Nephron progenitor cell (in vitro differentiated cells): ENCODE results near the gene FASTK.

Source experiments
- DNase-seq: peaks from one replicate; pipeline ENCODE4 v3.0.0; 2021
- H3K27ac Mint-ChIP-seq: 2 replicates; pipeline ENCODE4 v1.8.0; 2021; ENCODE audit warnings: mild to moderate bottlenecking, moderate library complexity, mixed read lengths
- H3K27me3 Mint-ChIP-seq: 2 replicates; pipeline ENCODE4 v1.8.0; 2021; ENCODE audit warnings: mild to moderate bottlenecking, low read depth, mixed read lengths; ENCODE audit not compliant: poor library complexity
- H3K36me3 Mint-ChIP-seq: 2 replicates; pipeline ENCODE4 v1.8.0; 2021; ENCODE audit warnings: low read depth, mixed read lengths
- H3K4me1 Mint-ChIP-seq: 2 replicates; pipeline ENCODE4 v1.8.0; 2021; ENCODE audit warnings: mixed read lengths
- H3K4me3 Mint-ChIP-seq: 2 replicates; pipeline ENCODE4 v1.8.0; 2021; ENCODE audit warnings: mild to moderate bottlenecking, moderate library complexity, mixed read lengths
- H3K9me3 Mint-ChIP-seq: 2 replicates; pipeline ENCODE4 v1.8.0; 2021; ENCODE audit warnings: mild to moderate bottlenecking, moderate library complexity, mixed read lengths
- CTCF ChIP-seq: fragments of 200-600 bp; sonication (generic); IDR thresholded peaks from 2 replicates; pipeline ENCODE4 v1.5.0; 2021; ENCODE audit warnings: antibody characterized with exemption

FASTK gene

GRCh38 chr7:151103973-151104372 lies 23.4 kb upstream of the FASTK start:
- DNase-seq: no peak
- peaks cover 3% of the 10 kb centered on the region for H3K27me3 Mint-ChIP-seq
- peaks cover 13% of the 10 kb centered on the region for H3K4me1 Mint-ChIP-seq
- H3K27ac Mint-ChIP-seq: no peak overlapping the region
- no peak overlapping the region for H3K4me3 Mint-ChIP-seq
- no peak for TF ChIP-seq CTCF
- H3K36me3 Mint-ChIP-seq: peaks cover 16% of the 10 kb centered on the region
- H3K9me3 Mint-ChIP-seq: no peaks in the 10 kb centered on the region

GRCh38 chr7:151102991-151103390 lies 22.4 kb upstream of the FASTK start:
- Mint-ChIP-seq H3K27me3 (peaks cover 3% of the 10 kb centered on the region), H3K4me1 (peaks cover 9% of the 10 kb centered on the region), H3K36me3 (peaks cover 18% of the 10 kb centered on the region), H3K9me3 (no peaks in the 10 kb centered on the region), H3K4me3 (no peak overlapping the region), H3K27ac (no peak overlapping the region)
- DNase-seq: no peak
- TF ChIP-seq CTCF: no peak

GRCh38 chr7:151101621-151102396 lies 21.2 kb upstream of the FASTK start:
- no peak for DNase-seq
- no peaks in the 10 kb centered on the region for H3K9me3 Mint-ChIP-seq
- no peak for TF ChIP-seq CTCF
- H3K4me3 Mint-ChIP-seq: no peak overlapping the region
- no peak overlapping the region for H3K27ac Mint-ChIP-seq
- H3K36me3 Mint-ChIP-seq: peaks cover 27% of the 10 kb centered on the region
- H3K27me3 Mint-ChIP-seq: peaks cover 3% of the 10 kb centered on the region
- H3K4me1 Mint-ChIP-seq: peaks cover 16% of the 10 kb centered on the region

- Mint-ChIP-seq H3K36me3 (peaks cover 26% of the 10 kb centered on the region), H3K27me3 (peaks cover 3% of the 10 kb centered on the region), H3K9me3 (no peaks in the 10 kb centered on the region), H3K4me3 (no peak overlapping the region), H3K4me1 (peaks cover 16% of the 10 kb centered on the region), H3K27ac (no peak overlapping the region)
- DNase-seq: no peak
- TF ChIP-seq CTCF: no peak
Observed at GRCh38 chr7:151100921-151101320, 20.3 kb upstream of the FASTK start.

GRCh38 chr7:151099486-151100211 lies 19.0 kb upstream of the FASTK start:
- no peaks in the 10 kb centered on the region for H3K9me3 Mint-ChIP-seq
- no peak for TF ChIP-seq CTCF
- no peak overlapping the region for H3K27ac Mint-ChIP-seq
- no peak overlapping the region for H3K4me3 Mint-ChIP-seq
- peaks cover 3% of the 10 kb centered on the region for H3K27me3 Mint-ChIP-seq
- H3K4me1 Mint-ChIP-seq: peaks cover 21% of the 10 kb centered on the region
- no peak for DNase-seq
- H3K36me3 Mint-ChIP-seq: peaks cover 19% of the 10 kb centered on the region
